GM23338 (cell line): ENCODE results near the gene ITPRIPL2.

Source experiments
- CREB1 ChIP-seq: fragments of 250-450 bp; sonication (Bioruptor Pico); IDR thresholded peaks from 2 replicates; pipeline ENCODE4 v1.5.0; 2020; ENCODE audit warnings: low read depth, mild to moderate bottlenecking, moderate library complexity
- CTCF ChIP-seq, 2 experiments: fragments of 200-600 bp in 1 of 2; sonication (generic) in 1 of 2; conservative IDR thresholded peaks; 2 replicates each; pipeline versions ENCODE4 v1.5.1 to v1.6.1; 2016 to 2017; ENCODE audit warnings: antibody characterized with exemption in 2 of 2, low read depth in 2 of 2, mild to moderate bottlenecking in 2 of 2, moderate library complexity in 1 of 2
- EZH2 ChIP-seq: fragments of 200-600 bp; sonication (generic); IDR thresholded peaks from one replicate; pipeline ENCODE4 v1.8.0; 2017; ENCODE audit warnings: antibody characterized with exemption, mild to moderate bottlenecking, low read depth; ENCODE audit not compliant: unreplicated experiment
- EZH2phosphoT487 ChIP-seq: fragments of 200-600 bp; sonication (generic); IDR thresholded peaks from one replicate; pipeline ENCODE4 v1.8.1; 2018; ENCODE audit warnings: antibody characterized with exemption; ENCODE audit not compliant: unreplicated experiment
- JUNB ChIP-seq: IDR thresholded peaks from one replicate; pipeline ENCODE4 v1.6.1; 2016; ENCODE audit warnings: antibody characterized with exemption; ENCODE audit not compliant: unreplicated experiment
- NANOG ChIP-seq: IDR thresholded peaks from 2 replicates; pipeline ENCODE4 v1.6.1; 2016; ENCODE audit warnings: antibody characterized with exemption, borderline replicate concordance
- POLR2AphosphoS5 ChIP-seq: IDR thresholded peaks from 2 replicates; pipeline ENCODE4 v1.6.1; 2016; ENCODE audit warnings: antibody characterized with exemption, low read depth
- REST ChIP-seq: IDR thresholded peaks from one replicate; pipeline ENCODE4 v1.6.1; 2018; ENCODE audit warnings: antibody characterized with exemption; ENCODE audit not compliant: unreplicated experiment
- STAT1 ChIP-seq: IDR thresholded peaks from one replicate; pipeline ENCODE4 v1.6.1; 2016; ENCODE audit warnings: antibody characterized with exemption; ENCODE audit not compliant: unreplicated experiment
- ZNF331 ChIP-seq: fragments of 250-450 bp; sonication (Bioruptor Pico); IDR thresholded peaks from 2 replicates; pipeline ENCODE4 v1.5.0; 2020; ENCODE audit warnings: low read depth, mild to moderate bottlenecking, moderate library complexity
- TF ChIP-seq, protein P1 (sequence below): fragments of 250-450 bp; sonication (Bioruptor Pico); IDR thresholded peaks from 2 replicates; pipeline ENCODE4 v1.5.0; 2020; ENCODE audit warnings: mild to moderate bottlenecking, moderate library complexity

DNA sequence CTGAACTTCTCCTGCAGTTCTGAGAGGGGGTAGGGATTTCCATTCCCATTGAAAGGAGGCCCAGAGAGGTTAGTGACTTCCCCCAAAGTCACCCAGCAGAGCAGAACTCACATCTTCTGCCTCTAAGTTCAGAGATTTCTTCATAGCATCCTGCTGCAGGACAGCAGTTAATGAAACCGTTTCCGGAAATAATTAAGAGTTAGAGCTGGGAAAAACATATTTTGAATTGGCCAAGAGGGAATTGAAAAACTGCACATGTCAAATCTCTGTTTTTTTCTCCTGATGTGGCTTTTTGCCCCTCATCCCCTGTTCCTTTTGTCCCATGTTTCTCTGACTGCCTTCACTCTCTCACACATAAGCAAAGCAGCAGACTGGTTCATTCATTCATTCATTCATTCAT, 26.6 kb downstream of the ITPRIPL2 start:
- TF ChIP-seq CTCF (conservative IDR thresholded peaks at IDR 0.05; ENCODE audit: low read depth in 2 of 2) (no peak), POLR2AphosphoS5 (no peak), EZH2phosphoT487 (no peak), EZH2 (no peak), CREB1 (CRISPR knock-in tag) (no peak), ZNF331 (CRISPR knock-in tag) (no peak), NANOG (no peak), REST (no peak), STAT1 (no peak), JUNB (no peak)
- TF ChIP-seq, protein P1, sequence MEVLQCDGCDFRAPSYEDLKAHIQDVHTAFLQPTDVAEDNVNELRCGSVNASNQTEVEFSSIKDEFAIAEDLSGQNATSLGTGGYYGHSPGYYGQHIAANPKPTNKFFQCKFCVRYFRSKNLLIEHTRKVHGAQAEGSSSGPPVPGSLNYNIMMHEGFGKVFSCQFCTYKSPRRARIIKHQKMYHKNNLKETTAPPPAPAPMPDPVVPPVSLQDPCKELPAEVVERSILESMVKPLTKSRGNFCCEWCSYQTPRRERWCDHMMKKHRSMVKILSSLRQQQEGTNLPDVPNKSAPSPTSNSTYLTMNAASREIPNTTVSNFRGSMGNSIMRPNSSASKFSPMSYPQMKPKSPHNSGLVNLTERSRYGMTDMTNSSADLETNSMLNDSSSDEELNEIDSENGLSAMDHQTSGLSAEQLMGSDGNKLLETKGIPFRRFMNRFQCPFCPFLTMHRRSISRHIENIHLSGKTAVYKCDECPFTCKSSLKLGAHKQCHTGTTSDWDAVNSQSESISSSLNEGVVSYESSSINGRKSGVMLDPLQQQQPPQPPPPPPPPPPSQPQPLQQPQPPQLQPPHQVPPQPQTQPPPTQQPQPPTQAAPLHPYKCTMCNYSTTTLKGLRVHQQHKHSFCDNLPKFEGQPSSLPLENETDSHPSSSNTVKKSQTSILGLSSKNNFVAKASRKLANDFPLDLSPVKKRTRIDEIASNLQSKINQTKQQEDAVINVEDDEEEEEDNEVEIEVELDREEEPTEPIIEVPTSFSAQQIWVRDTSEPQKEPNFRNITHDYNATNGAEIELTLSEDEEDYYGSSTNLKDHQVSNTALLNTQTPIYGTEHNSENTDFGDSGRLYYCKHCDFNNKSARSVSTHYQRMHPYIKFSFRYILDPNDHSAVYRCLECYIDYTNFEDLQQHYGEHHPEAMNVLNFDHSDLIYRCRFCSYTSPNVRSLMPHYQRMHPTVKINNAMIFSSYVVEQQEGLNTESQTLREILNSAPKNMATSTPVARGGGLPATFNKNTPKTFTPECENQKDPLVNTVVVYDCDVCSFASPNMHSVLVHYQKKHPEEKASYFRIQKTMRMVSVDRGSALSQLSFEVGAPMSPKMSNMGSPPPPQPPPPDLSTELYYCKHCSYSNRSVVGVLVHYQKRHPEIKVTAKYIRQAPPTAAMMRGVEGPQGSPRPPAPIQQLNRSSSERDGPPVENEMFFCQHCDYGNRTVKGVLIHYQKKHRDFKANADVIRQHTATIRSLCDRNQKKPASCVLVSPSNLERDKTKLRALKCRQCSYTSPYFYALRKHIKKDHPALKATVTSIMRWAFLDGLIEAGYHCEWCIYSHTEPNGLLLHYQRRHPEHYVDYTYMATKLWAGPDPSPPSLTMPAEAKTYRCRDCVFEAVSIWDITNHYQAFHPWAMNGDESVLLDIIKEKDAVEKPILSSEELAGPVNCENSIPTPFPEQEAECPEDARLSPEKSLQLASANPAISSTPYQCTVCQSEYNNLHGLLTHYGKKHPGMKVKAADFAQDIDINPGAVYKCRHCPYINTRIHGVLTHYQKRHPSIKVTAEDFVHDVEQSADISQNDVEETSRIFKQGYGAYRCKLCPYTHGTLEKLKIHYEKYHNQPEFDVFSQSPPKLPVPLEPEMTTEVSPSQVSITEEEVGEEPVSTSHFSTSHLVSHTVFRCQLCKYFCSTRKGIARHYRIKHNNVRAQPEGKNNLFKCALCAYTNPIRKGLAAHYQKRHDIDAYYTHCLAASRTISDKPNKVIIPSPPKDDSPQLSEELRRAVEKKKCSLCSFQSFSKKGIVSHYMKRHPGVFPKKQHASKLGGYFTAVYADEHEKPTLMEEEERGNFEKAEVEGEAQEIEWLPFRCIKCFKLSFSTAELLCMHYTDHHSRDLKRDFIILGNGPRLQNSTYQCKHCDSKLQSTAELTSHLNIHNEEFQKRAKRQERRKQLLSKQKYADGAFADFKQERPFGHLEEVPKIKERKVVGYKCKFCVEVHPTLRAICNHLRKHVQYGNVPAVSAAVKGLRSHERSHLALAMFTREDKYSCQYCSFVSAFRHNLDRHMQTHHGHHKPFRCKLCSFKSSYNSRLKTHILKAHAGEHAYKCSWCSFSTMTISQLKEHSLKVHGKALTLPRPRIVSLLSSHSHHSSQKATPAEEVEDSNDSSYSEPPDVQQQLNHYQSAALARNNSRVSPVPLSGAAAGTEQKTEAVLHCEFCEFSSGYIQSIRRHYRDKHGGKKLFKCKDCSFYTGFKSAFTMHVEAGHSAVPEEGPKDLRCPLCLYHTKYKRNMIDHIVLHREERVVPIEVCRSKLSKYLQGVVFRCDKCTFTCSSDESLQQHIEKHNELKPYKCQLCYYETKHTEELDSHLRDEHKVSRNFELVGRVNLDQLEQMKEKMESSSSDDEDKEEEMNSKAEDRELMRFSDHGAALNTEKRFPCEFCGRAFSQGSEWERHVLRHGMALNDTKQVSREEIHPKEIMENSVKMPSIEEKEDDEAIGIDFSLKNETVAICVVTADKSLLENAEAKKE (CRISPR knock-in tag) = no peak
